Measurements from ENCODE around the gene FIGN.

The FIGN gene

GRCh38 chr2:163611557-163611906, 124.3 kb downstream of the FIGN start:
- no peak for DNase-seq (ENCODE audit: low spot score)

GRCh38 chr2:163610817-163611556, 124.8 kb downstream of the FIGN start:
- DNase-seq (ENCODE audit: low spot score), result peak; percentile 57

- DNase-seq (ENCODE audit: low spot score), result no peak
Measured at GRCh38 chr2:163607630-163608029, 128.2 kb downstream of the FIGN start.

- no peak for DNase-seq (ENCODE audit: low spot score)
Measured at GRCh38 chr2:163606878-163607277, 128.9 kb downstream of the FIGN start.

GRCh38 chr2:163605779-163606178, 130.0 kb downstream of the FIGN start:
- no peak for DNase-seq (ENCODE audit: low spot score)

- DNase-seq (ENCODE audit: low spot score), result no peak
Measured at GRCh38 chr2:163604941-163605555, 130.8 kb downstream of the FIGN start.

GRCh38 chr2:163602196-163602595, 133.6 kb downstream of the FIGN start:
- DNase-seq (ENCODE audit: low spot score), result no peak

- DNase-seq (ENCODE audit: low spot score), result no peak
Measured at GRCh38 chr2:163601377-163601776, 134.4 kb downstream of the FIGN start.

- no peak for DNase-seq (ENCODE audit: low spot score)
Measured at GRCh38 chr2:163600801-163601200, 135.0 kb downstream of the FIGN start.

GRCh38 chr2:163595028-163595427, 140.8 kb downstream of the FIGN start:
- no peak for DNase-seq (ENCODE audit: low spot score)

- DNase-seq (ENCODE audit: low spot score), result no peak
Measured at GRCh38 chr2:163594497-163594896, 141.3 kb downstream of the FIGN start.

- no peak for DNase-seq (ENCODE audit: low spot score)
Measured at GRCh38 chr2:163593982-163594381, 141.8 kb downstream of the FIGN start.

GRCh38 chr2:163592954-163593622, 142.7 kb downstream of the FIGN start:
- no peak for DNase-seq (ENCODE audit: low spot score)

- no peak for DNase-seq (ENCODE audit: low spot score)
Measured at GRCh38 chr2:163591461-163591860, 144.3 kb downstream of the FIGN start.

GRCh38 chr2:163580757-163581156, 155.1 kb downstream of the FIGN start:
- peak; percentile 3 for DNase-seq (ENCODE audit: low spot score)

GRCh38 chr2:163574309-163574708, 161.5 kb downstream of the FIGN start:
- no peak for DNase-seq (ENCODE audit: low spot score)

- DNase-seq (ENCODE audit: low spot score), result no peak
Measured at GRCh38 chr2:163573652-163574051, 162.2 kb downstream of the FIGN start.

GRCh38 chr2:163572850-163573249, 163.0 kb downstream of the FIGN start:
- no peak for DNase-seq (ENCODE audit: low spot score)

GRCh38 chr2:163571423-163572102, 164.2 kb downstream of the FIGN start:
- no peak for DNase-seq (ENCODE audit: low spot score)

- DNase-seq (ENCODE audit: low spot score), result no peak
Measured at GRCh38 chr2:163570391-163570790, 165.4 kb downstream of the FIGN start.

GRCh38 chr2:163565192-163565591, 170.6 kb downstream of the FIGN start:
- no peak for DNase-seq (ENCODE audit: low spot score)

- DNase-seq (ENCODE audit: low spot score), result no peak
Measured at GRCh38 chr2:163564236-163564635, 171.6 kb downstream of the FIGN start.

- no peak for DNase-seq (ENCODE audit: low spot score)
Measured at GRCh38 chr2:163563336-163563735, 172.5 kb downstream of the FIGN start.

Measured in Ammon's horn (tissue), 1 donor.